HG02571 (cell line): Measurements from ENCODE around the gene NRROS.
"Not testable (repeated sequence)": the region's sequence is repeated elsewhere in the genome, so short reads cannot be mapped to it uniquely, and the experiment has no call there.

ENCODE experiments used
- ATAC-seq: cut with Tn5 transposase; IDR thresholded peaks from one replicate; pipeline ENCODE4 v1.9.1; 2021; ENCODE audit warnings: mild to moderate bottlenecking, moderate library complexity; ENCODE audit not compliant: unreplicated experiment

NRROS gene

GRCh38 chr3:196624067-196624790 is 15.3 kb upstream of the NRROS start:
- no peak for ATAC-seq

DNA sequence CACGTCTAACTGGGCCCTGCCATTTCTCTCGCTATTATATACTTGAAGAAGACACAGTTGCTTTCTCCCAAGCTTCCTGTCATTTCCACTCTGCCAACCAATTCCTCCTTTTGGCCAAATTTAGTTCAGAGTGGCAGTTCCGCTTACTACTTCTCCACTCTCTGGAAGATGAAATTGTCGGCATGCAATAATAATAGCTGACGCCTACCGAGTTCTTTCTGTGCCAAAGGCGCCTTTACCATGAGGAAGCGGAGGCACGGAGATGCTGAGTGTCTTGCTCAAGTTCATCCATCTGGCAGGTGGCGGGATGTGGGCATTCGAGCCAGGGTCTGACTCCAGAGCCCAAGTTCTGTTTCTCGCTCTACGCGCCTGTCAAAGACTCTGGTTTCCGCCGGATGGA is 14.6 kb upstream of the NRROS start:
- ATAC-seq: no peak

DNA sequence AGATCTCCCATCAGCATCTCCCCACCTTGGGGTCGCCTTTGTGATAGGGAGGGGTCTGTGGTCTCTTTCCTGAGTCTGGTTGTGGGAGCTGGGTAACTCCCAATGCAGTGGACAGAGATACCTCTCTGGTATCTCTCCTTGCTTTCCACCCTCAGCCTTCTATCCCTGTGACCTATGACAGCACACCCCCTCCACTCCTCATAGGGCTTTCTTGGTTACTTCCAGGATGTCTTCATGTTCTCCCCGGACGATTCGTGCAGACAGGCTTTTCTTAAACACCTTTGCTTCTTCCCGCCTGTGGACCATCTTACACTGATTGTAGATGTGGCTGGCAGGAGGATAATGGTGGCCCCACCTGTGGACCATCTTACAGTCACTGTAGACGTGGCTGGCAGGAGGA is 14.2 kb upstream of the NRROS start:
- ATAC-seq: no peak

DNA sequence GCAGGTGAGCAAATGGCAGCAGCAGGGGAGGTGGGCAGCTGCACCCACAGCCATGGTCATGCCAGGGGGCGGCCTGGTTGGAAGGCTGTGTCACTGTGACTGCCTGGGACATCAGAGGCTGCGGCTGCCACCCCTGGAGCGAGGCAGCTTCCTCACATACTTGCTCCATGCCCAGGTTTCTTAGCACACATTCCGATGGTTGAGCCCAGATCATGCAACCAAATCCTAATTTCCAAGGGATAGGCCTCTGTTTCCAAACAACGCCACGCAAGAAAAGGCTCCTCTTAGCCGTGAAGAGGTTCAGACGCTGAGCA is 11.6 kb upstream of the NRROS start:
- ATAC-seq: no peak

DNA sequence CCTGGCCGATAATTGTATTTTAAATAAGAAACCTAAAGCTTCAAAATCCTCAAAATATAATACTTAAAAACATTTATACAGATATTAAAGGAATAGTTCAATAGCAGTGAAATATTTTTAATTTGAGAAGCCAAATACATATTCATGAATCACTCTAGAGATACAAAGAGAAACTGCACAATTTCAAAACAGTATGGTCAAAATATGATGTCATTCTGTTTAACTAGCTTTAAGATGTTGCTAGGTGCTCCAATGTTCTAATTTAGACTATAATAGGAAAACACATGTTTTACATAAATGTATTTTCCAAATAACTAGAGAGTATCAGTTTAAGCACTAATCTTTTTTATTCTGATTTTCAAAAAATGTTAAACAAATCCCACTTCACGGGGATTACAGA is 10.3 kb upstream of the NRROS start:
- ATAC-seq: no peak

GRCh38 chr3:196631682-196632045 is 7.8 kb upstream of the NRROS start:
- ATAC-seq: no peak

DNA sequence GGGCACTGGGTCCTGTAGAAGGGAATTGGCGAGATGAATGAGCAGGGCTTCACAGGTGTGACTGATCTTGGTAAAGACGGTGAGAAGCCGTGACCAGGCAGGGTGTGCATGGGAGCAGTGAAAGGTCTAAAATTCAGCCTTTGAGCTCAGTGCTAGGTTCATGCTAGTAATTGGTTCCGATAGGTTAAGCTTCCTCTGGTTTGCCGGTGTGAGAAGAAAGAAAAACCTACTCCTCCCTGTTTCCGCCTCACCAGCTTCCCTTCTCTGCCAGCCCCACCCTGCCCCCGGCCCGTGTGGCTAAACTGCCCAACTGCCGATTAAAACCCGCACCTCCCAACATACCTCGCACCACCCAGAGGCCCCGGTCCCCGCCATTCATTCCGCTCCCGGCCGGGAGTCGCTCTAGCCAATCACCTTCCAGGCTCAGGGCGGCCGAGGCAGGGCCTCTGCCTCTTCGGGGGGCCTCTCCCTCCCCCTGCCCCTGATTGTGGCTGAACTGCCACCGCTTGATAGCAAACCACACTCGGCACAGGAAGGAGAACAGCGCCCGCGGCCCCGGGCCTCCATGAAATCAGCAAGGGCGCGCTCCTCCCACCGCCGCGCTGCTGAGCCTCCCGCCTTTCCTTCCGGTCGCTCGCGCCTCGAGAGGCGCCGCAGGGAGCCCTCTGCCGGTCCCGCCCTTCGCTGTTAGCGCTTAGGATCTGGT is 7.3 kb upstream of the NRROS start:
- peak; percentile 71 for ATAC-seq

DNA sequence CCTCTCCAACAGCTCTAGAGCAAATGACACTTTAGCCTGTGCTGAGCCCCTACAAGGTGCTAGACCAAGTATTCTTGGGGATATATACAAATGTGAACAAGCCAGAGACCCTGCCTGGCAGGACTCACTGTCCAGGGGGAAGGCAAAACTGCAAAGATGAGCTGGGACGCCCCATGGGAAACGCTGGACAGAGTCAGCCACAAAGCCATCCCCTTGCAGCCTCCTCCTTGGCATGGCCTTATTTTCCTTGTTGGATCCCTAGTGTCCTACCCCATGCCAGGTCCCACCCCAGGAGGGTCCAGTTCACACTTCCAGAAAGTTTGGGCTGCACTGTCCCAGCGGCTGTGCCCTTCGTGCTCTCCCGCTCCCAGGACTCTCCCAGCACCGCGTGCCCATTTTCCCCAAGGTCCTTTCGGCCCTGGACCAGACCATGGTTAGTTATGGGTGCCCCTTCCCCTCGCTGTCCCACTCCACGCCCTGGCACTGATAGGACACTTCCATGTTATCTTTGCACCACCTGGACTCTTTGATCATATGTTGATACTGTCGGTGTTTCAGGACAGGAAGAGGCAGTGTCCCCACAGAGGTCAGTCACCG is 5.8 kb upstream of the NRROS start:
- no peak for ATAC-seq

DNA sequence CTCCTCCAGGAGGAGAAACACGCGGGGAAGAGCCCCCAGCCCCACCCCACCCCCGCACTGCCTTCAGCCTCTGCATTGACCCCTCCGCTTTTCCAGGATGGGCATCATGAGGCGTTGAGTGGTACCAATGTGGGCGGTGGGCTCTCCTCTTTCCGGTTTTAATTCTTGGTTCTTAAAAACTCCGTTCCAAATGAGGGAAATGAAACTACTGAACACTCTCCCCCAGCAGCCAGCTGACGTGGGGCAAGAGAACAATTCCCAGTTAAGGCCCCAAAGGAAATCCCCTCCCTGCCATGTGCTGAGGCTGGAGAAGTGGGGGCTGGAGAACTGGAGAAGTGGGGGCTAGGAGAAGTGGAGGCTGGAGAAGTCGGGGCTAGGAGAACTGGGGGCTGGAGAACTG is 5.3 kb upstream of the NRROS start:
- ATAC-seq: no peak

DNA sequence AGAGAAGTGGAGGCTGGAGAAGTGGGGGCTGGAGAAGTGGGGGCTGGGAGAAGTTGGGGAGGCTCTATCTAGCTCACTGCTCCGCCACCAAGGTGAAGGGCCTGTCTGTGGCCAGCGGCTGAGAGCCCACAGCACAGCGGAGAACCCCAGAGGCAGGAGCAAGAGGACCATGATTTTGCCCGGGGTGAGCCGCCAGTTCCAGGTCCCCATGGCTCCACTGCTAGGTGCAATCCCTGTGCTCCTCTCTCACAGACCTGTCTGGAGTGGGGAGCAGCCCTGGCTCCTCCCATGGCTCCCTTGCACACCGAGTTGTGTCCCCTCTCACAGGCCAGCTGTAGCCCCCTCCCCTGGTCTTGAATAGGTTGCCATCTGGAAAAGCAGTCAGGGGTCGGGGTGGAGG is 4.7 kb upstream of the NRROS start:
- ATAC-seq: no peak

GRCh38 chr3:196636369-196637349 is 2.8 kb upstream of the NRROS start:
- no peak for ATAC-seq

DNA sequence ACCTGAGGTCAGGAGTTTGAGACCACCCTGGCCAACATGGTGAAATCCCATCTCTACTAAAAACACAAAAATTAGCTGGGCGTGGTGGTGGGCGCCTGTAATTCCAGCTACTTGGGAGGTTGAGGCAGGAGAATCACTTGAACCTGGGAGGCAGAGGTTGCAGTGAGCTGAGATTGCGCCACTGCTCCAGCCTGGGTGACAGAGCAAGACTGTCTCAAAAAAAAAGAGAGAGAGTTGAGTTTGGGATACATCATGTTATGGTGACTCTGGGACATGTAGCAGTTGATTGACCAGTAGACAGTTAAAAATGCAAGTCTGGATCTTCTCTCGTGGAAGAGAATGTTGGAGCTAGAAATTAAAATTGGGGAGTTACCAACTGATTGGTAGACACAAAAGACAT is 1.6 kb upstream of the NRROS start:
- not testable (repeated sequence) for ATAC-seq

GRCh38 chr3:196638861-196639482 is 522 bp upstream of the NRROS start:
- ATAC-seq: peak; percentile 0

DNA sequence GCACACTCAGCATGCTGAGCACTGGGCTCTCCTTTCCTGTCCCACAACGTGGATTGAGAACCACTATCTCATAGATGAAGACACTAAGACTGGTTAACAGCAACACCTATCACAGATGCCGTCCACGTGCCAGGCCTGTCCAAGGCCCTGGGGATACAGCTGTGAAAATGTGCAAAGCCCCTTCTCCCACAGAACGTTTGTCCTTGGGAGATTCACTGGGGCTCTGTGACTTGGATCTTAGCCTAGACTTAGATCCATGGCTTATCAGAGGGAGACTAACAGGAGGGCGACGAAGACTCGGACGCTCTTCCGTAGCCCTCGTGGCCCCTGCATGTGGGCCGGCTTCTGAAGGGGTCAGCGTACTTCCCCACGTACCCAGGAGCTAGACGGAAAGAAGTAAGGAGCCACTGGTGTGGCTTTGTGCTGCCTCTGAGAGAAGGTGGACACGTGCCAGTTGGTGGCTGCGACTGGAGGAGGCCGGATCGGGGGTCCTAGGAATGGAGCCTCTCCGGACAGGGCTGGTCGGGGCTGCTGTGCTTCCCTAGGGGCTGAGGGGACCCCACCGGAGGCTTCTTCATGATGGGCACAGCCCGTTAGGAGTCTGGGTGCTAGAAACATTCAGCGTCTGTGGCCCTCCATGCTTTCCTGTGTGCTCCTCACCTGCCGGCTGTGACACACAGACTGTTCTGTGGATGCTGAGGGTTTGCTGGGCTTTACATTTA is 964 bp downstream of the NRROS start:
- ATAC-seq: no peak

DNA sequence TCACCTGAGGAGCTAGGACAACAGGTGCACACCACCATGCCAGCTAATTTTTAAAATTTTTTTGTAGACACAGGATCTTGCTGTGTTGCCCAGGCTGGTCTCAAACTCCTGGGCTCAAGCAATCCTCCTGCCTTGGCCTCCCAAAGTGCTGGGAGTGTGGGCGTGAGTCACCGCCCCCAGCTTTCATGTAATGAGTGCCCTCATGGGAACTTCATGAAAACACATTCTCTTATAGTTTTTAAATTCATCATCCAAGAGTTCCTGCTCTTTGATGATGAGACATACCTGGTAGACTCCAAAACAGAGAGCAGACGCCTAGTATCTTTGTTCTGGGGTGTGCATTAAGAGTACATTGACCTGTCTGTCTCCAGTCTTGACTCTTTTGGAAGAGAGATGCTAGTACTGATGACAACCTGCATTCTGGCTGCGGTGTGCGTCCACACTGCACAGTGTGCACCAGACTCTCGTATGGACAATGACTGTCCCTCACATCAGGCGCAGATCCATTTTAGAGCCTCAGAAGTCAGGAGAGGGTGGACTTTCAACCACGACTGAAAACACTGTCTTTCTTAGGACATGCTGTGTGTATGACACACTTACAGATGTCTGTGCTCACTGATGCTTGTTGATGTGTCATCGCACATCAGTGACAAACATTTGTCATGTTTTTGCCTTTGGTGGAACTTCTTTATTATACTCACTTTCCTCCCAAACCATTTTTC is 2.0 kb downstream of the NRROS start:
- ATAC-seq: no peak

DNA sequence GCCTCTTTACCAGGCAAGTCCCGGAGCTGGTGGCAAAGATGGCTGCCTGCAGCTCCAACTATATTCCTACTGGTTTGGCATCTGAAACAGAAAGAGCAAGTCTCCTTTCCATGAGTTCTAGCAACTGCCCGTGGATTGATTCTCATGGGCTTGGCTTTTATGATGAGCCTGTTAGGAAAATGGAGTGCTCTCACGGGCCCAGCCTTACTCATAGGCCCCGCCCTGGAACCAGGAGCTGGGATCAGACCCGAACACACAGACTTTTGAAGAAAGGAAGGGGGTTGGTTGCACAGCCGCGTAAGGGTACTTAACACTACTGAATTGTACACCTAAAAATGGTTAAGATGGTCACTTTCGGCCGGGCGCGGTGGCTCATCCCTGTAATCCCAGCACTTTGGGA is 2.9 kb downstream of the NRROS start:
- ATAC-seq: no peak

DNA sequence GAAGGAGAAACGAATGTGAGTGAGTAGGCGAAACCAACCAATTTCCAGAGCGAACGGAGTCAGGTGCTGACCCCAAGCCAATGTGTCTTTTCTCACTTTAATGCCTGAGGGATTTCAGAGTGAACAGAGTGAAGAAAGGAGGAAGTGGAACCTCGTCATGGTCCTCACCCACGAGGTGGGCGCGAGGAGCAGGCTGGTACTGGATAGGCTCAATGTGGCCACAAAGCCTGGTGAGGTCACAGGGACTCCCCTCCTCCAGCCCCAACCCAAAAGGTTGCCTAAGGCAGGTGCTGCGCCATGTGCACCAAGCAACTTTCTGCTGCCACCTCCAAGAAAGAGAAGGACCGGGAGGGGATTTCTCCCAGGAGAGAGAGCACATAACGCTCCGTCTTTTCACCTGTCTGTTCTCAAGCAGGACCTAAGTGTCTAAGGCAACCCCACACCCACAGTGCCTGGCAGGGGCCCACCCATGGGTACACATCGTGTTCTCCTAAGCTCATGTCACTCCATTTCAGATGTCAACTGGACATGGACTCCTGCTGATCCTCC is 3.8 kb downstream of the NRROS start:
- ATAC-seq: peak; percentile 75

DNA sequence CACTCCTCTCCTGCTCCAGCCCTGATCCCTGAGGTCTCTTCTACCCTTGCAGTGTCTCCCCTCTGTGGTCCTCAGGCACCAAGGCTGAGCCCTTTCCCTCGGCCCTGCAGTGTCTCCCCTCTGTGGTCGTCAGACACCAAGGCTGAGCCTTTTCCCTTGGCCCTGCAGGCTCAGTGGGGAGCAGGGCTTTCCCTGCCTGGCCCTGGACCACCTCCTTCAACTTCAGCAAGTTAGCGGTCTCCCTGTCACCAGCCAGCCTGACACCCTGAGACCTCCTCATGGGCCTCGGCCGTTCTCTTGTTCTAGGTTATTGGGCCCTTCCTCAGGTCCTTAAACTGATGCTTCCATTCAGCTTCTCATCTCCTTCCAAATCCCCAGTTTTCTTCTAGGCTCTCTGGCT is 4.3 kb downstream of the NRROS start:
- ATAC-seq: no peak

DNA sequence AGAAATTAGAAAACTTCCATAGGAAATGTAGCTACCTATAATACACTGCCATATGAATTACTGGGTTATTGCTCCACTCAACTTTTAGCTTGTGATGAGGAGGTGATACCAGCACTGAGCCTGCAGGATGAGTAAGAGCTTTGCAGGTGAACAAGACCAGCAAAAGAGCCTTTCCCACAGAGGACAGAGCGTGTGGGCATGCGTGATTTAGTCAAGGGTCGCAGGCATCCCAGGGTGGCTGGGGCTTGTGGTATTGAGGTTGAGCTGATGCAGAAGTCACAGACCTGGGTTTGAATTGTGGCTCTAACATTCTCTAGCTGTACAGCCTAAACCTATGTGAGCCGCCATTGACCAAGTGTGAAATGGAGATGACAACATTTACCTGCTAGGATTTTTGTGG is 5.6 kb downstream of the NRROS start:
- ATAC-seq: no peak
